ENCODE results near the gene CLDN1.

DNA sequence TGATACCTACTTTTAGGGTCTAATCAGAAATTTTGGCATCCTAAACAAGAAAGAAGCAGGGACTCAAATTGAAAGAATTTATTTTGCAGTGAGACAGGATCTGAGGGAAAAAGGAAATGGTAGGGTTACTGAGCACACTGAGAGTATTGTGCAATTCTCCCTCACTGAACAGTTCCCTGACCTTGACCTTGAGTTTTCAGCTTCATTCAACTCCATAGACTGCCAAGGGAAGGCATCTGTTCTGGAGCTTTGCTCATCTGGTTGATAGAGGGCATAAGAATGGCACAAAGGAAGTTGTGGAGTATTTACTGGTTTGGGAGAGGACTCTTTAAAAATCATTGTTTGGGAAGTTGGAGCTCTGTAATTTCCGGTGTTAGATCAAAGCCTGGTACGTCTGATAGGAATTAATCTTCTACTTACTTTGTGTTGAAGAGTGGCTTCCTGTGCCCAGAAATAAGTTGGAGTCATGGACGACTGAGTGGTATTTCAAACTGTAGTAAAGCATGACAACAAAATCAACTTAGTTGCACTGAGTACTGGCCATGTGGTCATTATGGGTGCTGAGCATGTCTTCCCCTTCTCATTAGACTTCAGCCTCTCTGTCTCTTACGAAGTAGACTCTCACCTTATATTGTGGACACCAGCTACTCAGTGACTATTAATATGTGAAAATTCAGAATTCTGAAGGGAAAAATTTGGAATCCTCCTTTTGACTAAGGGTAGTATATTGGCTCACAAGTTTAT is 40.8 kb downstream of the CLDN1 start:
- TF ChIP-seq CTCF (IDR thresholded peaks at IDR 0.05) (no peak), EP300 (IDR thresholded peaks at IDR 0.05) (no peak), POLR2AphosphoS5 (IDR thresholded peaks at IDR 0.05) (no peak), POLR2A (IDR thresholded peaks at IDR 0.05; ENCODE audit: low read depth) (no peak)

All from esophagus muscularis mucosa (tissue), 4 donors.